ENCODE results near the gene C1QTNF12.

The C1QTNF12 gene

DNA sequence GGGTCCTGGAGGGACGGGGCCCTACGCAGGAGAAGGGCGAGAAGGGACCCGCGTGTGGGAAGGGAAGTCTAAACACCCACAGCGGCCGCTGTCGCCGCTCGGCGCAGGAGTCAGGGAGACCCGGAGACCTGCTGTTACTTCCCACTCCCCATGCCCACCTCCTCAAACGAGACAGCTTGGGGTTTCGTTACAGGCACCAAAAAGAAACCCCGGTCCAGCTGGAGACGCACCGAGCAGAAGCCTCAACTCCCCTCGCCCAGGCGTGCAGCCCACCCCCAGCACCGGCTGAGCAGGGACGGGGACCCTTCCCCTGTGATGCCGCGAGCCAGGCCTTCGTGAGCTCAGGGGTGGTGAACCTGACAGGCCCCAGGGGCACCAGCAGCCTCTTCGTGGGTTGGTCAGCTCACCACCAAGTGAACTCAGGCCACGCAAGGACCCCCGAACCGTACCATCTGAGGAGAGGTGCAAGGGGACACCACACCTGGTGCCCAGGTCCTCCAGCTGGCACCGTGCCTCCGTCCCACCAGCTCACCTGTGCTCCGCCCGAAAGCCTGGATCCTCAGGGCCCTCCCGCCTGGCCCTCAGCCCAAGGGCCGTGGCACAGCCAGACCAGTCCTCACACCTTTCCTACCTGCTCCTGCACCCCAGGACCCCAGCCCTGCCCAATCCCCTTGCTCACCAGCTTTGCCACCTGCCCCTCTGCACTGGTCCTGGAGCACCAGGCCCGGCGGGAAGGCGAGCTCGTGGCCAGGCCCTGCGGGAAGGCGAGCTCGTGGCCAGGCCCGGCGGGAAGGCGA lies 19.8 kb downstream of the C1QTNF12 start:
- DNase-seq = no peak

DNA sequence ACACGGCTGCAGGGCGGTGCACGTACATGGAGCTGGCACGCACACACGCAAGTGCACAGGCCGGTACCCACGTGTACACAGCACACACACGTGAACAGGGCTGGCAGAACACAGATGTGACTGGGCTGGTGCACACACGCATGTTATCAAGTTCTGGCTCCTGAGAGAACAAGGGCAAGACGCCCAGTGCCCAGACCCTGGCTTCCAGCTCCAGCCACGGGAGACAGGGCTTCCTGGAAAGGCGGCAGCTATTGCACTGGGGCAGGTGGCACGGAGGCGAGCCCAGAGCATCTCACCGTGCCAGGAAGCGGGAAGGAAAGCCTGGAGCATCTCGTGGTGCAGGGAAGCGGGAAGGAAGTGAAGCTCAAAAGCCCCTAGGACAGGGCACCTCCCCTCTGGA lies 20.6 kb downstream of the C1QTNF12 start:
- no peak for DNase-seq

DNA sequence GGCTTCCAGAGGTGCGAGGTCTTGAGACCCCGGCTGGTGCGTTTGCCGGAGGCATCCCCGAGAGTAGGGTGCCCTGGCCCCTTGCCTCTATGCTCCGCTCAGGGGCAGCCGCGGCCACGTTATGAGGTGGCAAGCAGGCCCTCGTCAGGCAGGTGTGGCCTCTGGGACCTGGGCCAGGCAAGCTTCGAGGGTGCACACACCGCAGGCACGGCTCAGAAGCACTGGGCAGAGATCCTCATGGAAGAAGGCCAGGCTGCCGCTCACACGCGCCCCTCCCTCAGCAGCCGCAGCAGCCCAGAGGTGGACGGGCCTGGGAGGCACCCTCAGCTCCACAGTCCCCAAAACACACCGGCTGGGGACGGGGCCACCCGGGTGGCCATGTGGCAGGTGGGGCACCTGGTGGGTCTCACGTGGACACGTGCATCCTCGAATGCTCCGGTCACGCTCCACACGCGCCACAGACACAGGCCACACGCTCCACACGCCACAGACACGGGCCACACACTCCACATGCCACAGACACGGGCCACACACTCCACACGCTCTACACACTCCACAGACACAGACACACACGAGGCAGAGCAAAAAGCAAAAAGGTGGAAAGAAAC lies 21.2 kb downstream of the C1QTNF12 start:
- no peak for DNase-seq

DNA sequence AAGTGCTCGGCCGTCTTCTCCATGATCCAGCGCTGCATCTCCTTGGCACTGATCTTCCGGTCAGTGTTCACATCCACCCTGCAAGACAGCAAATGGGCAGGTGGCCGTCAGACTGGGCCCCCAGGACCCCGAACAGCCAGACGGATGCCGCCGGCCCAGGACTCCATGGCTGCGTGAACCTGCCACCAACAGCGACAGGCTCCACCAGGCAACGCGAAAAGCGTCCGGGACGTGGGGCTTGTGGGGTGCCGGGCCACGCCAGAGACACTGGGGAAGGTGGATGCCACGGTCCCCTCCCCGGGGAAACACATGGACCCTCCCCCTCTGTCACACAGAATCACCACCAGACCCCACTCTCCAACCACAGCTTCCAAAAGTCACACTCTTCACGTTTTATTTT lies 22.6 kb downstream of the C1QTNF12 start:
- no peak for DNase-seq

DNA sequence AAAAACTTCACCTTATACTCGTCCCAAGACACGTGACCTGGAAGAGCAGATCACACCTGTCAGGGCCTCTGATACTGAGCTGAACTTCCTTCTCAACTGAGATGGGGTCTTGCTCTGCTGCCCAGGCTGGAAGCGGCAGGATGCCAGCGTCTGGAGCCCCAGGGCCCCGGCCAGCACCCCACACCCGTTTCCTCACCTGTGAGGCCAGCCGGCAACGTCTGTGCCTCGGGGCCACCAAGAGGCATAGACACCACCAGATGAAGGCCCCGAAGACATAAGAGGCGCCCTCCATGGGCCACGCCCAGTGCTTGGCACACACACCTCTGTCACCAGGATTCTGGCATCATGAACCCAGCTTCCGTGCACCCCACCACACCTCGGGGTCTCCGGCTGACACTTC lies 23.2 kb downstream of the C1QTNF12 start:
- no peak for DNase-seq

DNA sequence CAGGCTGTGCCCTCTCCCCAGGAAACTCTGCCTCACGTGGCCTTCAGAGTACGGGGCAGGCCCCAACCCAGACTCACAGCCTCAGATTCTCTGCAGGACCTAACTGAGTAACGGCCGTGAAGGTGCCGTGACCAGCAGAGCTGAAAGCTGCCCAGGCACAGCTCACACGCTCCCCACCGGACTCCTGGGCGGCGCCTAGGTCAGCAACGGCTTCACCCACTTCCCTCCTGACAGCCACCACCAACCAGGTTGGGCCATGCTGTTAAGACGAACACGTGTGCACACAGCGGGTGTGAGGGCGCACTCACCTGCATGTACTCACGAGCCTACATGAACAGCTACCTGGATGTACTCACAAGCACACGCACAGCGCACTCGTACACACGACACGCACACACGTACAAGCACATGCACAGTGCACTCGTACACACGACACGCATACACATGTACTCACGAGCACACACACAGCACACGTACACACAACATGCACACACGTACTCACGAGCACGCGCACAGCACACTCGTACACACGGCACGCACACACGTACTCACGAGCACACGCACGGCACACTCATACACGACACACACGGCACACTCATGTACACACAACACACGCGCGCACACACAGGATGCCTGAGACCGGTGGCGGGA lies 23.8 kb downstream of the C1QTNF12 start:
- DNase-seq = no peak

DNA sequence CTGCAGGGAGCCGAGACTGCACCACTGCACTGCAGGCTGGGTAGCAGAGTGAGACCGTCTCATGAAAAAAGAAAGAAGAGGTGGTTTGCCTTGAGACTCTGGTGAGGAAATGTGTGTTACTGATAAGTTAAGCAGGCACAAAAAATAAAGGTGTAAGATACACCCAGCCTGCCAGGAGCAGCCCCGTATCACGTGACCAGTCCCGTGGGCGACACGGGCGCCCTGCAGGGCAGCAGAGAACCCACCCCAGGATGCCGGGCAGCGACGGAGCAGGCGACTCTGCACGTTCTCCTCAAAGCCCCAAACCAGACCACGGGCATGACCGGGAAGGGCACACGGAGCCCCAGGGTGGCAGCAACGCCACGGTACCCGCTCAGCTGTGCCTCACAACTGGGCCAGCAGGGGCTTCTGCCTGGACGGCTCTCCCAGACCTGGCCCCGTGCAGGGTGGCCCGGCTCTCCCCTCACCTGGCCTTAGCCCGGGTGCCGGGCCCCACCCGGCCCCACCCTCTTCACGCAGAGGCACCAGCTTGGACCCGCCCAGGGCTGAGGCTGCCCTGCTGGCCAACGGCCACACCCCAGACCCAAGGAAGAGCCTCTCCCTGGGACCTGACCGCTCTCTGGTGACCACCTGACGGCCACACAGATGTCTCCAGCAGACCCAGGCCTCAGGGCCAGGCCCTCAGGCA lies 24.5 kb downstream of the C1QTNF12 start:
- DNase-seq = no peak

DNA sequence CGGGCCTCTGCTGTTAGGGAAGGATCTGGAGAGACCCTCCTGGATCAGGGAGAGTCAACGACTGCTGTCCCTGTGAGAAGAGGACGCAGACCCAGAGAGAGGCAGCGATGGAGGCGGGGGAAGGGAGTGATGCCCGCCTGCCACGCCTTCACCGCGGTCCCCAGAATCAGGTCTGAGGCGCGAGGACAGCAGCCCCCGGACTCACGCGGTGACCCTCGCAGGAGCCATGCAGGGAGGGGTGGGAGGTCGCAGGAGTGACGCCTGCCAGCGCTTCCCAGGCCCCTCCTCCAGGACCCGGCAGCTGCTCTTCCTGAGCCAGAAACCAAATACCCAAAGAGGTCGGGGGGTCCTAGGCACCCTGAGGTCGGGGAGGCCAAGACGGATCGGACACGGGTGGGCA lies 26.3 kb downstream of the C1QTNF12 start:
- no peak for DNase-seq

DNA sequence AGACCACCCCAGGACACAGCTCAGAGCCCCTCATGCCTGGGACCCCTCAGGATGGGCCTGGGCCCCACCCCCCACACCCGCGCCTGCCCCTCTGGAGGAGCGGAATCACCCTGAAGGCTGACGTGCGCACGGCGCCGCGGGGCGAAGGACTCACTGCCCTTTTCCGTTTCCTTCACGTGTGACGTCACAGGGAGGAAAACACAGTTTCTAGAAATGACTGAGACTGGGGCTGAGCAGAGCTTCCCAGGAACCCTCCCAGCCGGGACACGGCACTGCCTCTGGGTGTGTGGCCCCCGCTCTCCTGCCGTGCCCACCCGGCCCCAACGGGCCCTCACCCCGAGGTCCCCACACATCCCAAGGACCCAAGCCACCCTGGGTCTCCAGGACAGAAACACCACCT lies 27.2 kb downstream of the C1QTNF12 start:
- no peak for DNase-seq

DNA sequence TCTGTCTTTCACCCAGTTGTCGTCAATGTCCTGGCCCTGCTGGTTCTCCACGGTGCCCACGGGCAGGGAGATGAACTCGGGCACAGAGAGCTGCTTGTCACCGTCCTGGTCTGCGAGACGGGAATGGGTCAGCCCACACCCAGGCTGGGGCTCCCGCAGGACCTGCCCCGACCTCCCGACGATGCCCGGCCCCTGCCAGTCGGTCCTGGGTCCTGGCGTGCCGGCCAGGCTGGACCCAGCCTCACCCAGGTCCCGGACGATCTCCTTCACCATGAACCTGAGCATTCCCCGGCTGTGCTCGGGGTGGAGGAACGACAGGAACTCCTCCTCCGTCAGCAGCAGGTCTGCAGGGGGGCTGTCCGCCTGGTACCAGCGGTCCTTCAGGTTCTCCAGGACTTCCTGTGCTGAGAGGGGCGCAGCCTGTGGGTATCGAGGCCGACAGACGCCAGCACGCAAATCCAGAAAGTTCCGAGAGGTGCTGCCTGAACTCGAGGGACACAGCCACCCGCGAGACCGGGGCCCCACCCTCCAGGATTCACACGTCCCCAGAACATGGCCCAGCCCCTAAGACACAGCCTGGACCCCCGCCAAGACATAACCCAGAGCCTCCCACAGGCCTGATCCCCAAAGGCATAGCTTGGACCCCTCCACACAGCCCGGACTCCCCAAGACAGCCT lies 27.9 kb downstream of the C1QTNF12 start:
- no peak for DNase-seq

DNA sequence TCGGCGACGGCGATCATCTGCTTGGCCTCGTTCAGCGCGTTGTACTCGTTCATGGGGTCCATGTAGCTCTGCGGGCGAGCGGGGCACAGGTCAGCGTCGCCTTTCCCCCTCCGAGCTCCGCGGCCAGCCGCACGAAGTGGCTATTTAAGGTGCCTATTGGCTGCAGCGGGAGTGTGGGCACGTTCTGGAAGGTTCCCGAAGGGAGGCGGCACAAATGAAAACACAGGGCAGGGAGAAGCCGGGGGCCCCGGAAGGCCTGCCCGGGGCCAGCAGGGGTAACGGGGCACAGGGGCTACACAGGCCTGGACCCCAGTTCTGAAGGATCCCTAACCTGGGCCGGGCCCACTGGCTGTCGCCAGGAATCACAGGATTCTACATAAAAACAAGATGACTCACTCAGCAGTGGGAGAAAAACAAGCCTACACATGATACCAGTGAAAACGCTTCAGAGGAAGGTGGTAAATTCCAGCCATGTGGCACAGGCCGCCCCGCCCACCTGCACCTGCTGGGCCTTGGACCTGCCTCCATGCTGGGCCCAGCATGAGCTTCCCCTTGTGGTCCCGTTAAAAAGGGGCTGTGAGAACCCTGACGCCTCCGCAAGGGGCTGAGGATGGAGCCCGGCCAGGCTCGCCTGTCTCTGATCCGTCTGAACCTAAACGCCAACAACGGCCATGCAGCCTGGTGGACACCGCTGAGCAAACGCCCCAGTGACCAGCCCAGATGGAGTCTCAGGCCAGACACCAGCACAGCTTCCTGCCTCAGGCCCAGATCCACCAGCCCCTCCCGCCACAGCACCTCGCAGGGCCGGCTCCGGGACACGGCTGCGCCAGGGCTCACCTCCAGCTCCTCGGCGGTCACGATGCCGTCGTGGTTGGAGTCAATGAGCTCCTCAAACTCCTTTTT lies 28.6 kb downstream of the C1QTNF12 start:
- DNase-seq = no peak

DNA sequence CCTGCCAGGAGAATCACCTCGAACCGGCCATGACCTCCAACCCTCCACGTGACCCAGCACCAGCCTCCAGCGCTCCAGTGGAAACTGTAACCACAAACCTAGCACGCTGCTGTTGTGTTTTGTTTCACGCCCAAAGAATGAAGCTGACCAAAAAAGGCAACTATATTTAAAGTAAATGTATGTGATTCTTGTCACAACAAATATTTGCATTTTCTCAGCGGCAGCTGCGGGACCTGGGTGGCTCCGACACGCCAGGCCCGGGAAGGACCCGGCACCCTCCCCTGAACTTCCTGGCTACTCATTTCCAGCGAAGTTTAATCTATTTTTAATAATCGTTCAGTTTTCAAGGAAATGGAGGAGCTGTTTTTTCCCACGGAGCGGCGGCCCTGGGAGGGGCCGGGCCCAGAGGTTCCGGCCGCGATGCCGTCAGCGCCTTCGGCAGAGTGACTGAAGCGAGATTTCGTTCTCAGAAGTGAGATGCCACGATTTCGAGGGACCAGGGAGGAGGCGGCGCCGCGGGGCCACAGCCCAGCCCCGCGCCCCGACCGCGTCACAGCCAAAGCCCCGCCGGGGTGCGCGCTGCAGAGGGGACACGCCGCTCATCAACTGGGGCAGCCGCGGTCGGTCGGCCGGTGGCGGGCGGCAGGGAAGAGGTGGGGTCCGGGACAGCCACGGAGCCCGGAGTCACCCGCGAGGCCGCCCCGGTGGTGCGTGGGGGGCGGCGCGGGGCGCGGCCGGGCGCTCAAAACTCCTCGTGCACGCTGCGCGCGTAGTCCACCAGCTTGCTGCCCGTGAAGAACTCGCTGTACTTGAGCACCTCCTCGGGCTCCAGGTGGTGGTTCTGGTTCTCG lies 29.5 kb downstream of the C1QTNF12 start:
- DNase-seq = no peak

DNA sequence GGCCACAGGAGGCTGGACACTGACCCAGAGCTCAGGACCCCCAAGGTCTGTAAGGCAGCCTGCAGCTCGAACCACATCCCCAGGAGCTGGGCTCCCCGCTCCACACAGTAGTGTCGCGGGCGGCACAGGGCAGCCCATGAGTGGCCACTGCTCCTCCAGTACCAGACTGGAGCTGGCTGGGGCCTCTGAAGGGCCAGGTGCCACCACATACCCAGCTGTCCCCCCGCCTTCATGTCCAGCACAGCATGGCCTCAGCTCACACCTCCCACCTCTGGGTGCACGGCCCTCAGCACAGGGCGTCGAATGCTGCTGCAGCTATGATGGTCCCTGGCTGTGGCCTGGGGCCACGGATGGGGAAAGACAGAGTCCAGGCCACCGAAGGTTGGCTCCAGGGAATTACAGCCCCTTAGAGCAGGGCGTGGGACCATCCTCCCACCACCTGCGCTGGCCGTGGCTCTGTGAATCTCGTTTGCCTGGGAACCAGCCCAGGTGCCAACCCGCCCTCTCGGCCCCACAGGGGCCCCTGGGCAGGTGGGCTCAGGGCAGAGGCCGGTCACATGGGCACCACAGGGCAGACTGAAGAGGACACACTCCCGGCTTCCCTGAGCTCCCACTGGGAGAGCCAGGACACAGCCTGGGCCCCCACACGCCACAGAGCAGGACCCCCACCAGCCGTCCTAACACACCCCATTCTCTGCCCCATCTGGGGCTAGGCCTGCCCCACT lies 30.5 kb downstream of the C1QTNF12 start:
- no peak for DNase-seq

DNA sequence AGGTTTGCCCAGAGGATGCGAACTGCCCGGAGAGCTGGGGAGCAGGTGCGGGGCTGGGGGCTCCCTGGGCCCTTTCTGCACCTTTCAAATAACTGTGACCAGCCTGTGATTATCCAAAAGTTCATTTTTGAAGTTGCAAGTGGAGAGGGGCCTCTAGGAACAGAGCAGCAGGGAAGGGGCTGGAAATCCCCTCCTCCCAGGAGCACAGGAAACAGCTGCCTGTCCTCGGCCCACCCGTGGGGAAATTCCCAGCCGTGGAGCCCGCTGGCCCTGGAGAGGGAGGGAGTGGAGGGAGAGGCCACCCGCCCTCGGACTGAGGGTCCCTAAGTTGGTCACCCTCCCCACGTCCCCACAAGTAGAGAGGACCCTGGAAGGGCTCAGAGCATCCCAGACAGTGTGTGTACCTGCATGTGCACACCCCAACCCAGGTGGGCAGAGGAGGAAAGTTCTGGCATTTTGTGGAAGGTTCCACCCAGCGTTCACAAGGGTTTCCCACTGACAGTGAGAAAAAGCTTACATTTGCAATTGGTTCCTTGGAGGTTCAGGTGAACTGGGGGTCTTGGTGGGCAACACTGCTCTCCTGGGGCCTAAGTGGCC lies 31.3 kb downstream of the C1QTNF12 start:
- DNase-seq = no peak

DNA sequence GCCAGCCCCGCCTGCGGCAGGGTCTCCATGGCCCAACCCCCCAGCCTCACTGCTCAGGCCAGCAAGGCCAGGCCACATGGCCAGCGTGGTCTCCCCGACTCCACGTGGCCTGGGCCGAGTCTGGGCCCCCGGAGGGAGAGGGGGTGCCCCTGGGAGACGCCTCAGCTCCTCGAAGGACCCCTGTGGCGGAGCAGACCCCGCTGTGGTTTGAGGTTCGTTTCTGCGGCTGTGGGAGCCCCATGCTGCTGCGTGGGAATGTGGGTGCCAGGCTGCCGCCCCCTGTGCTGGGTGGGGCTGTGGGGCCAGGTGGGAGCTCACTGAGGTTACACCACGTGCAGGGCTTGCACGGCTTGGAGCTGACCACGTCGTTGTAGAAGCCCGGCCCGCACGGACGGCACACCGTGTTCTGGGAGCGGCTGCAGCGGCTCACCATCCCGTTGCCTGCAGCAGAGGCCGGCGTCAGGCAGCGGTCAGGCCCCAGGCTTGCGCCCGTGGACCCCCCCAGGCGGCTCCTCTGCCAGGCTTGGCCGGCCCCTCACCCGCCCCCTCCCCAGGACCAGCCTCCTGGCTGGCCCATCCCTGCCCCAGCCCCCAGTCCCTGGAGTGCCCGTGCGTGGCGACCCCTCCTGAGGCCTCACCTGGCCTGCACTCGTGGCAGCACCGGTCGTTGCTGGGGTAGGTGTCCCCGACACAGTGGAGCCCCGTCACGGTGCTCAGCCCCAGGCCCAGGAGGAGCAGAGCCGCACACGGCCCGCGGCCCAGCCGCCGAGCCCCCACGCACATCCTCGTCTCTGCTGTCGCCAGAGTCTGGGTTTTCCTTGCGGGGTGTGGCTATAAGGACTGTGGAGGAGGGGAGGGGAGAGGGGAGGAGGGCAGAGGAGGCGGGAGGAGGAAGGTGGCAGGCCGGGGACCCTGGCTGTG lies 32.9 kb downstream of the C1QTNF12 start, which contains the start of gene TNFRSF4:
TSS of gene TNFRSF4 (minus strand) at position 809 of the 921 bp plus-strand sequence. CDS start at position 783, 26 bp downstream.
- no peak for DNase-seq

DNA sequence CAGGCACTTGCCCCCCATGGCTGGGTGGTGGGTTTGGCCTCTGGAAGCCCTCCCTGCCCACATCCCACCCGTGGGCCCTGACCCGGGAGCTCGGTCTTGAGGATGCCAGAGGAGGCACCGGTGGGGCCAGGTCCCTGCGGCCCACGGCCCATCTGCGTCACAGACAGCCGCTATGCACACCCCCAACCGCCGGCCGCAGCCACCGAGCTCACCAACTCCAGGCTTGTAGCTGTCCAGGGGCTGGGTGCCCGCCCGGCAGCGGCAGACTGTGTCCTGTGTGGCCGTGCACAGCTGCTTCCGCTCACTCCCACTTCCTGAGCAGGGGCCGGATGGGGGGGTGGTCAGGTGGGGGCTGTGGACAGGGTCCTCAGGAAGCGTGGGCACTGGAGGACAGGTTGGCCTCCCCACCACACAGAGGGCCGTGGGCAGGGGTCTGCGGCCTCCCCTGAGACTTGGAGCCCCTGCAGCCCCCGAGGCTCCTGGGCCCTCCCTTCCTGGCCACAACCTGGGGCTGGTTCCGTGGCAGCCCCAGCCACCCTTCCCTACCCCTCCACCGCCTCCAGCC lies 33.7 kb downstream of the C1QTNF12 start:
- no peak for DNase-seq

DNA sequence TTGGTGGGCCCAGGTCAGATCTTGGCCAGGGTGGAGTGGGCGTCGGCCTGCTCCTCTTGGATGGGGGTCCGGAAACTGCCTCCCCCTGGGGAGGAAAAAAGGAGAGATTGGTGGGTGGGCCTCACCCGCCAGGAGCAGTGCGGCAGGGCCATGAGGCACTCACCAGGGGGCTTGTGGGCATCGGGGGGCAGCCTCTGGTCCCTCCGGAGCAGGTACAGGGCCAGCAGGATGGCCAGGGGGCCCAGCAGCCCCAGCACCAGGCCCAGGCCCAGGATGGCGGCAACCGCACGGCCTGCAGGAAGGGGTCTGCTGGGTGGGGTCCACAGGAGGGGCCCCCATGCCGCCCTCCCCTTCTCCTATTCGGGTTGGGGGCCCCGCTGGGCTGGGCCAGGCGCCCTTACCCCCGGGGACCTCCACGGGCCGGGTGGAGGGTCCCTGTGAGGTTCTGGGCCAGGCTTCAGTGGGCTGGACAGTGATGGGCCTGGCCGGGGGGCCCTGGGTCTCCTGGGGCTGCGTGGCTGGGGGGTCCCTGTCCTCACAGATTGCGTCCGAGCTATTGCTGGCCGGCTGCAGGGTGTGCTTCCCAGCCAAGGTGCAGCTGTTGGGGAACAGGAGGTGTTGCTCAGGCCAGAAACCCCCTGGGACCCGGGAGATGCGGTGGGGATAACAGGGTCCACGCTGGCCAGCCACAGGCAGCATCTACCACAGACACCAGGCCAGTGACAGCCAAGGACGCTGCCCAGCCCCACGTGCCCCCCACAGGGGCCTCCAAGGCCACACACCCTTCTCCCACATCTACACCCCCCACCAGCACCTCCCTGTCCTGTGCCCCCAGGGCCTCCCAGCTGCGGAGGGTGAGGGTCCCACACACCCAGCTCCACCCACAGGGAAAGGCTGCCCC lies 34.7 kb downstream of the C1QTNF12 start:
- DNase-seq = no peak

All from NCI-H1105 treated with DMSO at 0.1 percent for 48 hours (cell line).